ENCODE data around the gene LSMEM2.

LSMEM2 gene

DNA sequence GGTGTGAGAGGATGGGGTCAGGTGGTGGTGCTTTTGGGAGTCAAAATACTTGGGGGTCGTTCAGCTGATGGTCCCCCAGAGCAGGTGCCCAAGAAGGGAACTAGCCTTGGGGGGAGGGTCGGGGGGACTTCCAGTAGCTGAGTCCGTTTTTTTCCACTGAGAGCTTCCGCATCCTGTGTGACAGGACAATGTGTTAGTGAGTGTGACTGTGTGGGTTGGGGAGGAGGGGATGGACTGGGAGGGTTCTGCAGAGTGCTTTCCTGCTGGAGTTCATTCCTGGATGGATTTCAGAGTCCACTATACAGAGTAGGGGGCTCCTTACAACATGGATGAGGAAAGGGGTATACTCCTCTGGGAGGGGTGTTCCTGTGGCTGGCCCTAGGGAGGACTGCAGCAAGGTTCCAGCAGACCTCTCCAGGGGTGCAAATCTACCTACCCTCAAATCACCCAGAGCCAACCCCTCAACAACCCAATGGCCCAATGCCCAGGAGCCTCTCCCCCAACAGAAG, 44.3 kb downstream of the LSMEM2 start:
- Histone ChIP-seq H3K4me1 (ENCODE audit: control insufficient read depth, low read depth, low read length) (peaks cover 15% of the 10 kb centered on the region), H3K27me3 (ENCODE audit: control insufficient read depth, insufficient read depth, low read length) (no peaks in the 10 kb centered on the region), H3K9ac (ENCODE audit: low read length) (peak overlapping the region; percentile 95), H3K9me3 (ENCODE audit: control insufficient read depth, low read depth, low read length) (no peaks in the 10 kb centered on the region), H3K36me3 (ENCODE audit: control insufficient read depth, low read depth, low read length) (peaks cover 19% of the 10 kb centered on the region), H3K27ac (ENCODE audit: low read length) (no peak overlapping the region), H3K4me3 (ENCODE audit: low read length) (peak overlapping the region; percentile 75)

GRCh38 chr3:50323614-50324199, 44.8 kb downstream of the LSMEM2 start:
- H3K9me3 ChIP-seq (ENCODE audit: control insufficient read depth, low read depth, low read length): no peaks in the 10 kb centered on the region
- H3K4me1 ChIP-seq (ENCODE audit: control insufficient read depth, low read depth, low read length): peaks cover 18% of the 10 kb centered on the region
- no peak overlapping the region for H3K27ac ChIP-seq (ENCODE audit: low read length)
- no peak overlapping the region for H3K4me3 ChIP-seq (ENCODE audit: low read length)
- no peak overlapping the region for H3K9ac ChIP-seq (ENCODE audit: low read length)
- H3K36me3 ChIP-seq (ENCODE audit: control insufficient read depth, low read depth, low read length): peaks cover 13% of the 10 kb centered on the region
- no peaks in the 10 kb centered on the region for H3K27me3 ChIP-seq (ENCODE audit: control insufficient read depth, insufficient read depth, low read length)

GRCh38 chr3:50324351-50325112, 45.6 kb downstream of the LSMEM2 start:
- Histone ChIP-seq H3K27ac (ENCODE audit: low read length) (no peak overlapping the region), H3K9me3 (ENCODE audit: control insufficient read depth, low read depth, low read length) (no peaks in the 10 kb centered on the region), H3K36me3 (ENCODE audit: control insufficient read depth, low read depth, low read length) (peaks cover 5% of the 10 kb centered on the region), H3K4me1 (ENCODE audit: control insufficient read depth, low read depth, low read length) (peaks cover 18% of the 10 kb centered on the region), H3K27me3 (ENCODE audit: control insufficient read depth, insufficient read depth, low read length) (no peaks in the 10 kb centered on the region), H3K4me3 (ENCODE audit: low read length) (no peak overlapping the region), H3K9ac (ENCODE audit: low read length) (no peak overlapping the region)

GRCh38 chr3:50325113-50325480, 46.2 kb downstream of the LSMEM2 start:
- H3K9ac ChIP-seq (ENCODE audit: low read length): no peak overlapping the region
- H3K4me1 ChIP-seq (ENCODE audit: control insufficient read depth, low read depth, low read length): peaks cover 18% of the 10 kb centered on the region
- no peak overlapping the region for H3K27ac ChIP-seq (ENCODE audit: low read length)
- no peaks in the 10 kb centered on the region for H3K9me3 ChIP-seq (ENCODE audit: control insufficient read depth, low read depth, low read length)
- H3K4me3 ChIP-seq (ENCODE audit: low read length): no peak overlapping the region
- H3K27me3 ChIP-seq (ENCODE audit: control insufficient read depth, insufficient read depth, low read length): no peaks in the 10 kb centered on the region
- peaks cover 6% of the 10 kb centered on the region for H3K36me3 ChIP-seq (ENCODE audit: control insufficient read depth, low read depth, low read length)

GRCh38 chr3:50325497-50326181, 46.8 kb downstream of the LSMEM2 start:
- Histone ChIP-seq H3K27ac (ENCODE audit: low read length) (no peak overlapping the region), H3K36me3 (ENCODE audit: control insufficient read depth, low read depth, low read length) (peaks cover 11% of the 10 kb centered on the region), H3K9me3 (ENCODE audit: control insufficient read depth, low read depth, low read length) (no peaks in the 10 kb centered on the region), H3K4me1 (ENCODE audit: control insufficient read depth, low read depth, low read length) (peaks cover 18% of the 10 kb centered on the region), H3K27me3 (ENCODE audit: control insufficient read depth, insufficient read depth, low read length) (no peaks in the 10 kb centered on the region), H3K4me3 (ENCODE audit: low read length) (no peak overlapping the region), H3K9ac (ENCODE audit: low read length) (no peak overlapping the region)

DNA sequence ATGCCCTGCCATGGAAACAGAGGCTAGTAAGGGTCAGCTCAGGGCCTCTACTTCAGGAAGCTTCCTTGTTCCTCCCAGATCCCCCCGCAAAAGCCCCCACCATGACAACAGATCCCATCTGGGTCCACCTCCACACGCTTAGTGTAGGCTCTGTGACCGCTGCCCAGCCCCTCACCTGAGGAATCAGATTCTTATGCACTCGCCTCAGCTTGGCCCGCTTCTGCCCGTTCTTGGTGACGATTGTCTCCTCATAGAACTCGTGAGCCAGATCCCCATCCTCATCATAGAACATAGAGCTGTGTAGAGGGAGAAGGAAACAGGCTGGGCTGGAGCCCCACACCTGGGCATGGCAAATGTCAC, 47.3 kb downstream of the LSMEM2 start:
- no peaks in the 10 kb centered on the region for H3K9me3 ChIP-seq (ENCODE audit: control insufficient read depth, low read depth, low read length)
- no peaks in the 10 kb centered on the region for H3K27me3 ChIP-seq (ENCODE audit: control insufficient read depth, insufficient read depth, low read length)
- peaks cover 18% of the 10 kb centered on the region for H3K4me1 ChIP-seq (ENCODE audit: control insufficient read depth, low read depth, low read length)
- peaks cover 17% of the 10 kb centered on the region for H3K36me3 ChIP-seq (ENCODE audit: control insufficient read depth, low read depth, low read length)
- H3K9ac ChIP-seq (ENCODE audit: low read length): no peak overlapping the region
- no peak overlapping the region for H3K4me3 ChIP-seq (ENCODE audit: low read length)
- H3K27ac ChIP-seq (ENCODE audit: low read length): no peak overlapping the region

DNA sequence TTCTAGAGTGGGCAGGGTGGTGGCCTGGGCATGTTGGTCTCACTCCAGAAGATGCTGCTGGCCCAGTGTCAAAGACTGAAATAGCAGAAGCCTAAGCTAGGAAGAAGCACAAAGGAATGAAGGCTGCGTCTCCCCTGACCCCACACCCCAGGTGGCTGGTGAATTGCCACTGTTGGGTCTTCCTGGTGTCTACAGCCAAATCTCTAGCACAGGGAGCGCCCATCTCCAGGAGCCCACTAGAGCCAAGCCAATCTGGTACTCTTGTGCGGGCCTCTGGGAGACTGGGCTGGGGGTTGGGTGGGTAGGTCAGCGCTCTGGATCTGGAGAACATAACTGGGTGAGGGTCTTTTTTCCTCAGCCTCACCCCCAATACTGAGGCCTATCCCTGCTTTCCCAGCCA, 48.2 kb downstream of the LSMEM2 start:
- Histone ChIP-seq H3K4me3 (ENCODE audit: low read length) (peak overlapping the region; percentile 90), H3K4me1 (ENCODE audit: control insufficient read depth, low read depth, low read length) (peaks cover 18% of the 10 kb centered on the region), H3K9me3 (ENCODE audit: control insufficient read depth, low read depth, low read length) (no peaks in the 10 kb centered on the region), H3K27me3 (ENCODE audit: control insufficient read depth, insufficient read depth, low read length) (no peaks in the 10 kb centered on the region), H3K27ac (ENCODE audit: low read length) (no peak overlapping the region), H3K36me3 (ENCODE audit: control insufficient read depth, low read depth, low read length) (peaks cover 26% of the 10 kb centered on the region), H3K9ac (ENCODE audit: low read length) (peak overlapping the region; percentile 76)

GRCh38 chr3:50327943-50328691, 49.2 kb downstream of the LSMEM2 start, which contains the start of gene TUSC2:
Gene TUSC2, minus strand, starts transcription at chr3:50328223. Its CDS starts 124 bp downstream, at chr3:50328099.
- peaks cover 14% of the 10 kb centered on the region for H3K4me1 ChIP-seq (ENCODE audit: control insufficient read depth, low read depth, low read length)
- peak within 1 kb of the TSS; percentile 13 for H3K27ac ChIP-seq (ENCODE audit: low read length)
- H3K27me3 ChIP-seq (ENCODE audit: control insufficient read depth, insufficient read depth, low read length): no peaks in the 10 kb centered on the region
- H3K4me3 ChIP-seq (ENCODE audit: low read length): peak within 1 kb of the TSS; percentile 90
- peaks cover 30% of the 10 kb centered on the region for H3K36me3 ChIP-seq (ENCODE audit: control insufficient read depth, low read depth, low read length)
- H3K9me3 ChIP-seq (ENCODE audit: control insufficient read depth, low read depth, low read length): no peaks in the 10 kb centered on the region
- peak within 1 kb of the TSS; percentile 76 for H3K9ac ChIP-seq (ENCODE audit: low read length)

- Histone ChIP-seq H3K4me1 (ENCODE audit: control insufficient read depth, low read depth, low read length) (peaks cover 7% of the 10 kb centered on the region), H3K27me3 (ENCODE audit: control insufficient read depth, insufficient read depth, low read length) (no peaks in the 10 kb centered on the region), H3K27ac (ENCODE audit: low read length) (no peak overlapping the region), H3K4me3 (ENCODE audit: low read length) (no peak overlapping the region), H3K9me3 (ENCODE audit: control insufficient read depth, low read depth, low read length) (no peaks in the 10 kb centered on the region), H3K36me3 (ENCODE audit: control insufficient read depth, low read depth, low read length) (peaks cover 30% of the 10 kb centered on the region), H3K9ac (ENCODE audit: low read length) (no peak overlapping the region)
These were observed 51.4 kb downstream of the LSMEM2 start for GRCh38 chr3:50330330-50330729.

- H3K4me1 ChIP-seq (ENCODE audit: control insufficient read depth, low read depth, low read length): peaks cover 11% of the 10 kb centered on the region
- no peak overlapping the region for H3K4me3 ChIP-seq (ENCODE audit: low read length)
- H3K9ac ChIP-seq (ENCODE audit: low read length): no peak overlapping the region
- no peaks in the 10 kb centered on the region for H3K27me3 ChIP-seq (ENCODE audit: control insufficient read depth, insufficient read depth, low read length)
- H3K9me3 ChIP-seq (ENCODE audit: control insufficient read depth, low read depth, low read length): no peaks in the 10 kb centered on the region
- H3K27ac ChIP-seq (ENCODE audit: low read length): no peak overlapping the region
- H3K36me3 ChIP-seq (ENCODE audit: control insufficient read depth, low read depth, low read length): peaks cover 30% of the 10 kb centered on the region
These were observed 52.5 kb downstream of the LSMEM2 start for GRCh38 chr3:50331364-50331907.
